GM19328 (cell line): ENCODE data around the gene ROR2.
A peak's percentile ranks its signal among the peaks of the same experiment; 100 is the strongest.

Source experiments
- ATAC-seq: cut with Tn5 transposase; IDR thresholded peaks from one replicate; pipeline ENCODE4 v1.9.1; 2021; ENCODE audit warnings: mild to moderate bottlenecking, moderate library complexity; ENCODE audit not compliant: unreplicated experiment

The ROR2 gene

DNA sequence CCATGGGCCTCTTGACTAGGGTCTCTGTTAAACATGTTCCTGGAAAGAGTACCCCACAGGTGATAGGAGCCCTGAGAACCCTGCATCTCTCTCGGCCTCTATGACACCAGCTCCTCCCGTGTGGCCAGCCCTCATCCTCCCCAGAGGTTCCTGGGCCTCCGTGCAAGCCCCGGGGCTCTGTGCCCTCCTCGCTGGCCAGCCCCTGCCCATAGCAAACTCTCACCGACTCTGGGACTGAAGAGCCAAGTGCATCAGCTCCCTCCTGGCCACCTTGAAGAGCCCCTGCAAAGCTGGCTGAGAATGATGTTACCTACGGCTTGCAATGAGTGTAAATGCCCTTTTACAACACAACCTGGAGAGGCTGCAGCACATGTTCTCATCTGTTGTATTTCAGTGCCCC, 224.4 kb downstream of the ROR2 start:
- no peak for ATAC-seq

DNA sequence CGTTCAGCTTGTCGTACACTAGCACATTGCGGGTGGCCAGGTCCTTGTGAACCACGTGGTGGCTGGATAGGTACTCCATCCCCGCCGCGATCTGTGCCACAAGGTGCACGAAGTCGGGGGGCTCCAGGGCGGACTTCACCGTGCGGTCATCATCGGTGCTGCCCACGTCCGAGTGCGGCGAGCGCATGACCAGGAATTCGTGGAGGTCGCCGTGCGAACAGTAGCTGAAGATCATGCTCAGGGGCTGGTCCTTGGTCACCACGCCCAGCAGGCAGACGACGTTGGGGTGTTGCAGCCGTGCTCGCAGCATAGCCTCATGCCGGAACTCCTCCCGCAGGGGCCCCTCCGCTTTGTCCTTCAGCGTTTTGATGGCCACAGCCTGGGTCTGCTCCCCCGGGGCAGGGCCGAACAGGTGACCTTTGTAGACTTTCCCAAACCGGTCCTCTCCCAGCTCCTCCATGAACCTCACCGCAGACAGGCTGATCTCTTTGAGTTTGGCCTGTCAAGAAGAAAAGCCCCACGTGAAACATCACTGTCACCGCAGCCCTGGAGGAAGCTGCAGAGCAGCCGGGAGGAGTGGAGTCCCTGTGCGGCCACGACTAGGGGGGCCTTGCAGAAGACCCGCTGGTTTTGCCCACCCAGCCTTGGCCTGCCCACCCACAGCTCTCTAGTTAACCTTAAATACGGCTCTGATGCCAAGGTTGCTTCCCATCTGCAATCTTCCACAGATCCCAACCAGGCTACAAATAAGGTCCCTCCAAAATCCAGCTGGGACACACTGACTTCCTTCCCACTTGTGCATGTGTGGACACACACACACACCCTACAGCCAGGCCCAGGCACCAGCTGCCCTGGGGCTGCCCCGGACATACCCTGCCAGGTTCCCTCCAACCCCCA, 225.2 kb downstream of the ROR2 start:
- no peak for ATAC-seq

DNA sequence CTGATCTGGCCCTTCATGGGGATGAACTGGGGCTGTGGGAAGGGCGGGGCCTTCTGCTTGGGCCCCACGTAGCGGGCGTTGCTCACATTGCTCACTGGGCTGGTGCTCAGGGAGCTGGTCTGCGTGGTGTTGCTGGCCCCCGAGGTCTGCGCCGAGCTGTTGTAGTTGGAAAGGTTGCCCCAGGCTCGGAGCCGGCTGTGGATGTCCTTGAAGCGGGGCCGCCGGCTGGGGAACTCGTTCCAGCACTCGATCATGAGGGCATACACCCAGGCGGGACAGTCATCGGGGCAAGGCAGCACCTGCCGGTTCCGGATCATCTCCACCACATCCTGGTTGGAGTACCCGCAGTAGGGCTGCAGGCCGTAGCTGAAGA, 226.0 kb downstream of the ROR2 start:
- ATAC-seq = no peak

DNA sequence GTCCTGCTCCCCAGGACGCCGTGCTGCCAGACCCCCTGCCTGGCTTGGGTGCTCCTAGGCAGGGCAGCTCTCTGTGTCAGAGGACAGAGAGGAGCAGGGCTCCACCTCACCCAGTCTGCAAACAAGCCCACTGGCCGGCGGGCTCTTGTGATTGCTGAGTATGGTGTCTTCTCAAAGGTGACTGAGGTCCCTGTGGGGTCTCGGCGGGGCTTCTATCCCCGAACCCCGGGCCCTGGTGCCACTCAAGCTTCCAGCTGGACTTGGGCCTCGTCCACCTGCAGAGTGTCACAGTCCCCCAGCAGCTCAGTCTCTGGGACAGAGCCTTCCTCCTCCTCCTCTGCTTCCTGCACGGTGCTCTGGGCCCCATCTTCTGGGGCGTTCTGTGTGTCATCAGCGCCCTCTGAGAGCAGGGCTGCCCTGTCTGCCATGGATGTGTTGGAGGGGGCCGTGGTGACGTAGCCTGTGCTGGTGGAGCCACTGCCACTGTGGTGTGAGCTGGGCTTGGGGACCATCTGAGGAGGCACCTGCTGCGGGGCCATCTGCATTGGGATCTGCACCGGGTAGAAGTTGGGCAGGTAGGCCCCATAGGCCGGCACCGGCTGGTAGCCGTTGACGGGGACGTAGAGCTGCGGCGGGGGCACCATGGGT, 226.5 kb downstream of the ROR2 start:
- no peak for ATAC-seq

DNA sequence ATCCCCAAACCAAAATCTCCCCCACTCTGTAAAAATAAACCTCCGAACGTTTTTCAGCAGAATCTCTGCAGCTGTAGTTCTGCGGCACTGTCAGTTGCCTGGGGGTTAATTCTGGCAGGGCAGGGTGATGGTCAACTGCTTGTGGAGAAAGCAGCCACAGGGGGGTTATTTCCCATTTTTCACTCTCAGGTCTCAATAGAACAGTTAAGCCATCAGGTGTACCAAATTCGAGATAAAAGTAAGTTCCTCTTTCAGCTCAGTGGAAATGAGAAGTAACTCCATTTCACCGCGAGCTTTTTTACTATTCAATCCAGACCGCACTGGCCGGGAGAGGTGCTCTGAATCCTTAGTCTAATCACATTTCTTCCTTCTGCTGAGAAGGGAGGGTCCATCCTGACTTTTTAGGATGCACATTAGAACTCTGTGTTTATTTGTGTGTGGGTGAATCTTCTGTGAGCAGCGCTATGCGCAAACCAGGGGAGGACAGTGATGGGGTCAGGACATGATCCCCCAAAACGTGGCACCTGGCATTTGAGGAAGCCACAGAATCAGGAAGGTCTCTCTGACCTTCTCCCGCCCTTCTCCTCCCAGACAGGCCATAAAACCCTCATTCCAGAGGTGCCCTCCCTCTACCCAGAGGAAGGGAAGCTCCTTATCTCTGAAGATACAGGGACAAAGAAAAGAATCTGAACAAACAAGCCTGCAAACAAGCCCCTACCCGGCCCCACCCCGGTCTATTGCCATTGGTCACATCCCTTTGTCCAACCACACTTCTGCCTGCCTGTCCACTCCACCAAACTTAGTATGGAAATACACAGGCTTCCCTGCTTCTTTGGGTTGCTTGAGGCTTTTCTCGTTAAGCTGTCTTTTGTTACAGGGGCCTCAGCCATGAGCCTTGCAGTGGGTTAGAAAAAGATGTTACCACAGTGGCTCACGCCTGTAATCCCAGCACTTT, 229.0 kb downstream of the ROR2 start:
- ATAC-seq = no peak

DNA sequence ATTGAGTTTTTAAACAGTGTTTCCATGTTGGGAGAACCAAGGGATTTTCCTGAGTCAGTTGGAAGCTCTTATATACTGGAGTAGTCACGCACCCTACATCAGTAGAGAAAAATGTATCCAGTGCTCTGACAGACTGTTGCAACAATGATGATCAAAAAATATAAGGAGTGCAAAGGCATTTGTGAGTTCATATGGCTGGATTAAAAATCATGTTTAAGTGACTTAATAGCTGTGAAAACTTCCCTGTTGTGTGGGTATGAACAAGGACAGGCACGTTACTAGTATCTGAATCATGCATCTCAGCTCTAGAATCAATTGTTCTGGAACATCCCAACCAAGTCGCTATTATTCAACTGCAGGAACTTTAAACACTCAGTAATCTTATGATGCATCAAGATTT, 229.7 kb downstream of the ROR2 start:
- no peak for ATAC-seq

DNA sequence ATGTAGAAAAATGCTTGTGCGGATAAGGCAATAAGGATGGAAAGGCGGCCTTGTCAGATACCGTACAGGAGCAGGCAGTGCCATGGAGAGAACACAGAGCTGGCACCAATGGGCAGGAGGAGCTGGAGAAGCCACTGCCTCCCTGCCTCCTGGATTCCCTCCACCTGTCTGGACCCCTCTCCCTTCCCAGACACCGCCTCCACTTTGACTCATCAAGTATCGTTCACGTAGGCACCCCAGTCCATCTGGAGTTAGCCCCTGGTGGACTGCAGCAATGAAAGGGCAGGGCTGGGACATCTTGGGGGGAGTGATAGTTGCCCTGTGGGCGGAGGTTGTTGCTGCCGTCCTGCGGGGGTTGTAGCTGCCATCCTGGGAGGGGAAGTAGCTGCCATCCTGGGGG, 232.0 kb downstream of the ROR2 start:
- no peak for ATAC-seq

DNA sequence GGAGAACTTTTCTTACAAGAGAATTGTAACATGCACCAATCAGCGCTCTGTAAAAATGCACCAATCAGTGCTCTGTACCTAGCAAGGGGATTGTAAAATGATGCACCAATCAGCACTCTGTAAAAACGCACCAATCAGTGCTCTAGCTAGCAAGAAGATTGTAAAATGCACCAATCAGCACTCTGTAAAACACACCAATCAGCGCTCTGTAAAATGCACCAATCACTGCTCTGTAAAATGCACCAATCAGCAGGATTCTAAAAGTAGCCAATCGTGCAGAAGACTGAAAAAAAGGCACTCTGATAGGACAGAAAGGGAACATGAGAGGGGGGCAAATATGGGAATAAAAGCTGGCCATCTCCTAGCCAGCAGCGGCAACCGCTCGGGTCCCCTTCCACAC, 233.2 kb downstream of the ROR2 start:
- no peak for ATAC-seq

DNA sequence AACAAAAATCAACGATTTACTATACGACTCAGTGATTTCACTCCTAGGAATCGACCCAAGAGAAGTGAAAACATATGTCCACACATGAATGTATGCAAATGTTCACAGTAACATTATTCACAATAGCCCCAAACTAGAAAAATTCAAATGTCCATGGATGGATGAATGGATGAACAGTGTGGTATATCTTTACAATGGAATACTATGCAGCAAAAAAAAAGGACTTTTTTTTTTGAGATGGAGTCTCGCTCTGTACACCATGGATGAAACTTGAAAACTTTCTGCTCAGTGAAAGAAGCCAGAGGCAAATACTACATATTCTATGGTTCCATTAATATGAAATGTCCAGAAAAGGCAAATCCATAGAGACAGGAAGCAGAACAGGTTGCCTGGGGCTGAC, 233.8 kb downstream of the ROR2 start:
- ATAC-seq = no peak

DNA sequence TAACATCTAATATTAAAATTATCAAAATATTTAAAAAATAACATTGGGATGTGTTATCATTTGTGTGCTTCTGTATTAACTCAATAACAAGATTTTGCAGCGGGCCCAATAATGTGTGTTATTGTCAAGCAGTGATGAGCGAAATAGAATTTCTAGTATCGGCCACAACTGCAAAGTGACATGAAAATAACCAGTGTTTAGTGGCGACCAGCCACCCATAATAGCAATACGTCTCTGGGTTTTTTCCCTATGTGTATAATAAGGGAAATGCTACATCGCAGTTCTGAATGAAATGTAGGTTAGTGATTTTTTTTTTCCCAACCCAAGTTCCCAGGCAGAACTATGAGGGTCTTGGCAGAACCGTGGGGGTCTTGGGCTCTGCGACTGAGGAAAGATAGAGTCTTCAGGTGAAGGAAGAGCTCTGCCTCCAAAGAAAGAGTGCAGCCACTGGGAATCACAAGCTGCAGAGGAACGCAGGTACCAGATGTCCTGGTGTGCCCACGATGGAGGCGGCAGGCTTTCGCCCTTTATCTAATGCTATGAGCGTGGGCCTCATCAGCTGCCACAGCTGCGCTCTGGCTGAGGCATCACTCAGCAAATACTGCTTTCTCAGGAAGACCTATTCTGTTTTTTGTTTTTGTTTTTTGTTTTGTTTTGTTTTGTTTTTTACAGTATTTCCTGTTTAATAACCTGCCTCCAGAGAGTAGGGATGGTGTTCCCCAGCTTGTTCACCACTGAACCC, 235.0 kb downstream of the ROR2 start:
- no peak for ATAC-seq

DNA sequence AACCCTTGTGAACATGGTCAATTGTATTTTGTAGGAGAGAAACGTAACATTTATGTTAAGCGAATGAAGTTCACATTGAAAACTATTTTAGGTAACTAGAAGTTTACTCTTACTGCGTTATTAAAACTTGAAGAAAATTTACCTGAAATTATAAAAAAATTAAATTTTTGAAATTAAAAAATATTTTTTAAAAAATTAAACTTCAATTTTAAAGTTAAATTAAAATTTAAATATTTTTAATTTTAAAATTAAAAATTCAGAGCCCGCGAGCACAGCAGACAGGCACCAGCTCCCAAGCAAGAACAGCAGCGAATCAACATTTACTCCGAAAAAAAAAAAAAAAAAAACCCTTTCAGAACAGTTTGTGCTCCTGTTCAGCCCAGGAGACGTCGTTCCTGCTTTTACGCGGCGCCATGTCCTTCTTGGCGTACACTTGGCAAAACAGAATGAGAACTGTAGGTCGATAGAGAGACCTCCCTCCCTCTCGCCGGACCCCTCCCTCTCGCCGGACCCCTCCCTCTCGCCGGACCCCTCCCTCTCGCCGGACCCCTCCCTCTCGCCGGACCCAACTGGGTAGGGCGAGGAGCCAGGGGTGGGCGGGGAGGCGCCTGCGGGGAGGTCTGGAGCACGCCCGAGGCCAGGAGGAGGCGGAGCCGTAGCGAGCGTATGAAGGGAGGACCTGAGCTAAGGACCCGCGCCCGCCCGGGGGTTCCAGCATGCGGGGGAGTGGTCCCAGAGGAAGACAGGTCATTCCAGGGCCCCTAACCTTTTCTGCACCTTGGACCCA, 235.8 kb downstream of the ROR2 start:
- ATAC-seq = no peak

DNA sequence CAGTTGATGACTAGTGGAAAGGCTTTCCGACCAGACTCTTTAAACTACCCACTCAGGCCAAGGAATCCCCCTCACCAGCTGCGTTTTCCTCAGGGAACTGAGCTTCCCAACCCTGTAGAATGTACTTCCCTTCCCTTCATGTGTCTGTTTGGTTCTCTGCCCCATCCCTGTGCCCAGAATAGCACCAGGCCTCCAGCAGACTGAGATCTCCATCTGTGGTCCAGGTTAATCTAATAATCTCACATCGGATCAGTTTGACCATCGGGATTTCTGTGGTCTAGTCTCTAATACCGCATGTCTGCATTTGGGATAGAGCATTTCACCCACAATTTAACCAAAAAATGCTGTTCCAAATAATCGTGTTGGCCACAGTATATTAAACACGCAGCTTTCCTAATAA, 237.2 kb downstream of the ROR2 start:
- no peak for ATAC-seq

DNA sequence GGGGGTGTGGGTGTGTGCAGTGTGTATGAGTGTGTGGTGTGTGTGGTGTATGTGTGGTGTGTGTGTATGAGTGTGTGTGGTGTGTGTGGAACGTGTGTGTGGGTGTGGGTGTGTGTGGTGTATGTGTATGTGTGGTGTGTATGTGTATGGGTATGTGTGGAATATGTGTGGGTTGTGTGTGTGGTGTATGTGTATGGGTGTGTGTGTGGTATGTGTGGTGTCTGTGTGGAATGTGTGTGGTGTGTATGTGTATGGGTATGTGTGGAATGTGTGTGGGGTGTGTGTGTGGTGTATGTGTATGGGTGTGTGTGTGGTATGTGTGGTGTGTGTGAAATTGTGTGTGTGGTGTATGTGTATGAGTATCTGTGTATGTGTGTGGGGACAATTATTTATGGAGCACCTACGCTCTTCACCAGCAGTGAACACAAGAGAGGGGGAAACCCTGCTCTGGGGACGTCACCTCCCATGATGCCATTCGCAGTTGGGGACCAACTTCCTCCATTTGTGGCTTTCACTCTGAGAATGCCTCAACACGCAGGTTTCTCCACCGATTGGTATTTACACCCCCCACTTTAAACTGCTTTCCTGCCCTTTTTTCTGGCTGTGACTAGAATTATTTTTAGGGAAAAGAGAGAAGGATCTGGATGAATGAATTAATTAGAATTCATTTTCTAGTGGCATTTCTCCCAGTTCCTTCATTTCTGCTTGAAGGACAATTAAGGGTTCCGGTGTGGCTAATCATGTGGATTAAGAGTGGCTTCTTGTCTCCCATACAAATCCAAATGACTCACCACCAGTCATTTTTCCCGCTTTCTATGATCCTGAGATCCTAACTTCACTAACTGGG, 238.1 kb downstream of the ROR2 start:
- peak; percentile 80 for ATAC-seq

DNA sequence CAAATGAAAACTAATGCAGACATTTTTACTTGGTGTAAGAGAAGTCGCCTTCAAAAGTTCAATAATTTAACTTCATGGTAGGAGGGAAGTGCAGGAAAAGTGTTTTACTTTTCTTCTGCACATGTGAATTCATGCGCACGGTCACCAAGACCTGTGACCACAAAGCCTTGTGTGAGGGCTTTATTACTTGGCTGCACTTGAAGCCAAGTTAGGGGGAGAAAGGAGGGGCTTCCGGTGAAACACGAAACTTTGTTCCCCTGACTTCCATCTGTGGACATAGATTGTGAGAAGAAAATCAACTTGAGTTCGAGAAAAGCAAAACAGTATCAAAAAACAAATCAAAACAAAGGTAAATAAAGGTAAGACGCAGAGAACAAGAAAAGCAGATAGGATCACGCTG, 239.9 kb downstream of the ROR2 start:
- no peak for ATAC-seq

DNA sequence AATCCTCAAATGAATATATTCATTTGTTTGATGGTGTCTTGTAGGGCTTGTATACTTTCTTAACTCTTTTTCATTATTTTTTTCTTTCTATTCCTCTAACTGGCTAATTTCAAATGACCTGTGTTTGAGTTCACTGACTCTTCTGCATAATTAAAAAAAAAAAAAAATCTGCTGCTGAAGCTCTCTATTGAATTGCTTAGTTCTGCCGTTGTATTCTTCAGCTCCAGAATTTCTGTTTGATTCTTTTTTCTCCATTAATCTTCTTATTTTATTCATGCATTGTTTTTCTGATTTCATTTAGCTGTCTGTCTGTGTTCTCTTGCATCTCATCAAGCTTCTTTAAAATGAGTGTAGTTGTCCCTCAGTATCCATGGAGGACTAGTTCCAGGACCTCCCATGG, 244.6 kb downstream of the ROR2 start:
- no peak for ATAC-seq

DNA sequence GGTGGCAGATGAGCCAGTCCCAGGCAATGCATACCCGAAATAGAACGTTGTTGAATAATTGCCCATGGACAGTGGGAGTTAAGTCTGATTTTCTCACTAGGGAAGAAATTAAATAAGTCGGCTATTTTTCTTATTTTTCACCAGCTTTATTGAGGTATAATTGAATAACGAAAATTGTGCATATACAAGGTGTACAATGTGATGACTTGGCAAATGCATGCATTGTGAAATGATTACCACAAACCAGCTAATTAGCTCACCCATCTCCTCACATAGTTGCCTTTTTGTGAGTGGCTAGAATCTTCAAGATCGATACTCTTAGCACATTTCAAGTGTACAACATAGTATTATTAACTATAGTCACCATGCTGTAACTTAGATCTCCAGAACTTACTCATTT, 249.6 kb downstream of the ROR2 start:
- ATAC-seq = no peak

DNA sequence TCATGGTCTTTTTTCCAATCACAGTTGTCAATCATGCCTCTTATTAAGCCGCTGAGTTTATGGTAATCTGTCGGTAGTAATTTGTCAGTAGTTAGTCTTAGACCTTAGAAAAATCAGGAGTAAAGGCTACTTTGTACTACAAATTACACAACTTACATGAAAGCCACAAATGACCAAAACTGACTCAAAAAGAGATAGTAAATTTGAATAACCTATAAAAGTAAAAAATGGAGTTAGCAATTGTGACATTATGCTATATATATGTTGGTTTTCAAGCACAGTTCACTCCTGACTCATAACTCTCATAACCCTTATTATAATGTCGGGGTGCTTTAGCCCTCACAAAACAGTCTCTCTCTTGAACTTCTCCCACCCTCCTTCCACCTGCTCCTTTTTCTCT, 251.8 kb downstream of the ROR2 start:
- no peak for ATAC-seq

DNA sequence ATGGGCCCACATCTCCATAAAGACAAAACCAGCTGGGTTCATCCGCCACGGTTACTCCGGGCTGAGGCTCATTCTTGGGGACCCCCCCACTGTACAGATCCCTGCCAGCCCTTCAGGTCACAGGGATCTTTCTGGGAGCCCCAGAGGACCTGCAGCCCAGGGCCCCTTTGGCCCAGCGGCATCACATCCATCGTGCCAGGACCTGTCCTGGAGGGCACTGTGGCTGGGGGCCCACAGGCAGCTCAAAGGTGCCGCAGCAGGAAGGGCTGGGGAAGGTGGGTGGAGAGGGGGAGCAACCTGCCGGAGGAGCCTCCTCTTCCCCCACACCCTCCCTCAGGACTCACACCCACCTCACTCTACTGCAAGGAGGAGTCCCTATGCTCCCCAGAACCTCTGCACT, 252.8 kb downstream of the ROR2 start:
- ATAC-seq = no peak
